ENCODE data around the gene ETHE1. TPM values are rescaled to one million over a fixed set of nuclear protein-coding genes. Genes with fewer than 3 reads are reported as not detected.
"Not testable (repeated sequence)": the region's sequence is repeated elsewhere in the genome, so short reads cannot be mapped to it uniquely, and the experiment has no call there.

Gene ETHE1
- total RNA-seq, 1 donor: 78.2 TPM

GRCh38 chr19:43524922-43525835 lies 1.8 kb downstream of the ETHE1 start:
- peak; percentile 61 for DNase-seq (ENCODE audit: low read depth)
- no peak for TF ChIP-seq CTCF (IDR thresholded peaks at IDR 0.05; ENCODE audit: insufficient read depth, low read length)

GRCh38 chr19:43523696-43524095 lies 3.3 kb downstream of the ETHE1 start:
- not testable (repeated sequence) for H3K4me3 ChIP-seq (ENCODE audit: low read depth, low read length); DNase-seq (ENCODE audit: low read depth)

More at GRCh38 chr19:43524922-43525835, 1.8 kb downstream of the ETHE1 start:
- H3K4me3 ChIP-seq (ENCODE audit: low read depth, low read length): peak overlapping the region; percentile 91

- no peak for DNase-seq (ENCODE audit: low read depth)
- TF ChIP-seq CTCF (IDR thresholded peaks at IDR 0.05; ENCODE audit: insufficient read depth, low read length): no peak
Measured at GRCh38 chr19:43522929-43523328, 4.1 kb downstream of the ETHE1 start.

GRCh38 chr19:43519436-43520088 lies 7.4 kb downstream of the ETHE1 start:
- peak; percentile 93 for DNase-seq (ENCODE audit: low read depth)
- H3K4me3 ChIP-seq (ENCODE audit: low read depth, low read length): no peak overlapping the region
- TF ChIP-seq CTCF (IDR thresholded peaks at IDR 0.05; ENCODE audit: insufficient read depth, low read length): peak; percentile 85

More at GRCh38 chr19:43522929-43523328, 4.1 kb downstream of the ETHE1 start:
- no peak overlapping the region for H3K4me3 ChIP-seq (ENCODE audit: low read depth, low read length)

- no peak overlapping the region for H3K4me3 ChIP-seq (ENCODE audit: low read depth, low read length)
- no peak for DNase-seq (ENCODE audit: low read depth)
- TF ChIP-seq CTCF (IDR thresholded peaks at IDR 0.05; ENCODE audit: insufficient read depth, low read length): no peak
Measured at GRCh38 chr19:43518051-43518450, 8.9 kb downstream of the ETHE1 start.

GRCh38 chr19:43512399-43512798 lies 14.6 kb downstream of the ETHE1 start:
- H3K4me3 ChIP-seq (ENCODE audit: low read depth, low read length); DNase-seq (ENCODE audit: low read depth): not testable (repeated sequence)

GRCh38 chr19:43511324-43511723 lies 15.7 kb downstream of the ETHE1 start:
- DNase-seq (ENCODE audit: low read depth): no peak
- H3K4me3 ChIP-seq (ENCODE audit: low read depth, low read length): no peak overlapping the region
- TF ChIP-seq CTCF (IDR thresholded peaks at IDR 0.05; ENCODE audit: insufficient read depth, low read length): no peak
